NCI-H82 (cell line): ENCODE results near the gene ULK4.
"Not testable (repeated sequence)": the region's sequence is repeated elsewhere in the genome, so short reads cannot be mapped to it uniquely, and the experiment has no call there.

Source experiments
- DNase-seq: peaks from one replicate; lab custom pipeline; 2025; lab: John Stamatoyannopoulos, UW

ULK4 gene

DNA sequence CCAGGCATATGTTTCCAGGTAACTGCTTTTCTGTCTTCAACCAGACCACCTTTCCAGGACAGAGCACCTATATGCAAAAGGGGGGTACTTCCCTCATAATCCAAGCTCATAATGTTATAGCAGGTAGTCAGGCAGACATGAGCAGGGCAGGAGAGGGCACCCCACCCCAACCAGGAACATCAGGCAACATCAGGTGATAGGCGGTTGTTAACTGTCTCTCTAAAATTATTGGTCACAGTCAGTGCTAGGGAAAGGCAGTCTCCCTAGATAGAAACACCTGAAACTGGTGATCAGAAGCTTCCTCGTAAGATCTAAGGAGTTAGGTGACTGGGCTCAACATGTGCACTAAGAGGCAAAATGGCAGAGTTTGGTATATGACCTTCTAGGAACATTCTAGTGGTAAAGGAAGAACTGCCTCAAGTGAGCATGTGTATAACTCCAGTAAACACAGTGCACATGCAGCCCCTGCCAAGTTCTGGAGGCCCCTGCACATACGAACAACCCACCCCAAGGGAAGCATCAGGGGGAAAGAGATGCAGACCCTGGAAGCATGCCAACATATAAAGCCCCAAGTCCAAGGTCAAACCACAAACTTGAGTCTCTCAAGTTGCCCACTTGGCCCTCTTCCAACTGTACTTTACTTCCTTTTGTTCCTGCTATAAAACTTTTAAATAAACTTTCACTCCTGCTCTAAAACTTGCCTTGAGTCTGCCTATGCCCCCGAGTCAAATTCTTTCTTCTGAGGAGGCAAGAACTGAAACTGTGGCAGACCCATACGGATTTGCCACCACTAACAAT, 270.9 kb downstream of the ULK4 start:
- DNase-seq, result no peak

DNA sequence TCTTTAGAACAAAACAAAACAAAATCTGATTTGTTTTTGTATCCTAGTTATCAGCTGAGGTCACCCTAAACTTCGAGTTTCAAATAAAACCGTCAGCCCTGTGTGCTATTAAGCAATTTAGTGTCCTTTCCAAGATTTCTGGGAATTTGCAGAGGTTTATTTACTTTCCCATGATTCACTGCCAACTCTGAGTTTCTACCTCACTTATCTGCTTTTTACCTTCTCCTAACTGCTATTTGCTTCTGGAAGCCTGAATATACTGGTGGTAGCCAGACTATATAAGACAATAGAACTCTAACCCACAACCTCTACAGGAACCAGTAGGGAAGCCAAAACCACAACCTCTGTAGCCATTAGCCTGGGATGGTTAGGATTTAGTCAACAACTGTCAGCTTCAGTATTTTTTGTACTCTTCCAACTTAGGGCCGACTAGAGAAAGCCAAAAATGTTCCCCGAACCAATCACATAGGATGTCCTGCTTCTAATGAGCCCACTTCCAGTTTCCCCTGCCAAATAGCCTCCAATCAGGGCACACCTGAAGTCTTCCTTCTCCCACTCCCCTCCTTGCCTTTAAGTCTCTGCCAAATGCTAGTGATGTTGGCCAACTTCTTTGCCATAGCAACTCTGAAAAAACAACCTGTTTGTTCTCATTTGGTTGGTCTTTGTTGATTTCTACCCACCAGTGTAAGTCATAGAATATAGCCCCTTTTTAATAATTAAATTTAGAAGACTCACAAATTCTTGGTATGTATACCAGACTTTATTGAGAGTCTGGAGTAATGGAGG, 273.1 kb downstream of the ULK4 start:
- DNase-seq, result no peak

DNA sequence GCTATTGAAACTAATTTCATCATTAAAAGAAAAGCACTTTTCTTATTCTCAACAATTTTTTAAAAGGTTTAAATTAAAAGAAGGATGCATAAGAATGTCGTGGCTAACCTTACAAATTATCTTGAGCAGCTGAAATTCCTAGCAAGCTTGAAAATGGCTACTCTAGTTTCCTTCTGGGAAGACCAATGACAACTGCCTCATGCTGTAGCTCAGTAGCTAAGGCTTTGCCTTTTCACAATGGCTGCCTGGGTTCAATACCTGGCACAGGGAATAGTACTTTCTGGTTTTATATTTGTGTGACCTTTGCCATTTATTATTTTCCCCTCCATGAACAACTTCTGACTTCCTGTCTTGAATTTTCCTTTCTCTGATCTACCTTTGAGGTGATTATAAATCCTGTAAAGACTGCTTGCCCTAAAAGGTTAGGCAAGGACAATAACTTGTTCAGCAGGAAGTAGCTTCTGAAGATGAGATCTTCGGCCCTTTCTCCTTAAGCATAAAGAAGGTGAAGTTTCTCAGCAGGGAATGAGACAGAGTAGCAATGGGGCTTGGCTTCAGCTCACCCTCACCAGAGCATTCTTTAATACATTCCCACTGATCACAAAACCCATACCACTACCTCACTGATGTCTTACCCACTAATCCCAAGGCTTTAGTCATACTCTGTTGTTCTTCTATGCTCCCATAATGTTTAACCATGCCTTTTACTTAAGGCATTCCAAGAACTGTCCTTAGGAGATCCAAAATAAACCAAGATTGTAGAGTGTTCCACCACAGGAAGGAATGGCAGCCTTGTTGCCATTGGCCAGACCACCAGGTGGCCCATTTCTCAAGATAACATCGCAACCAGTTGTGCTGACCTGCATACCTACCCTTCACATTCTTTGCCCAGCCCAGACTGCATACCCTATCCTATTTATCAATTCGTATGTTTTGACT, 276.8 kb downstream of the ULK4 start:
- no peak for DNase-seq

DNA sequence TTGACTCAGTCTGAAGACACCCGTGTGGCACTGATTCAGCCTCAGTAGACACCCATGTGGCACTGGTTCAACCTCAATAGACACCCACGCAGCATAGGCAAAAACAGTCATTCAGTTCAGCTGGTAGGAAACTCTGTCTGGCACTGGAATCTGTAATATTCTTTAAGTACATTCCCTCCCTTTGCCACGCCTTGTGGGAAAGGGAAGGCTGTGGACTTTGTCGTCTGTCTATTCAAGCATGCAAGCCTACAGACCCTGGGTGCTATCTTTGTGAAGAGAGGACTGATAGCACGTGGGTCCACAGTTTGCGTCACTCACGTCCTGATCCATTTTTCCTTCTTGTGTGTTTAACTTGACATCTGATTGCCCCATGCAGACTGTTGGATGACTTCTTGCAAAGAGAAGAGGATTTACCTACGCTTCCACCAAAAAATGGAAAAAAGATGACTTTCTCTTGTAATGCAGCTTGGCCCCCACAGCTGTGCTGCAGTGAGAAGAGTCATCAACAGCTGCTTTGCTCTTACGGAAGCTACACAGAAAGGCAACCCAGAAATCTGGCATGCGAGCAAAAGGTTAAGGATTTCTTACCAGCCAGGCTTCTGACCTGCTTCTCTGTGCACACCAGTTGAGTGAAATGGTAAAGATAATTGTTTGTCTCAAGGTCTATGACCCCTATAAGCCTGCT, 278.1 kb downstream of the ULK4 start:
- DNase-seq, result no peak

DNA sequence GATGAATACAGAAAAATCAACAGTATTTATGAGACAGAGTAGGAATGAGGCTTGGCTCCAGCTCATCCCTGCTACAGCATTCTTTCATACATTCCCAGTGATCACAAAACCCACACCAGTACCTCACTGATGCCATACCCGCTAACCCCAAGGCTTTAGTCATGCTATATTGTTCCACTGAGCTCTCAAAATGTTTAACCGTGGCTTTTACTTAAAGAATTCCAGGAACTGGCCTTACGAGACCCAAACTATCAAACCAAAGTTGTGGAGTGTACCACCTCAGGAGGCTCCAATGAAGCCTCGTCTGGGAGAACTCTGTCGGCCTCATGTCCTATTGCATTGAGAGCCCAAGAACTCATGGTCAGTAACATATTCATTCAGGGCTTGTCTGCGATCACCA, 278.9 kb downstream of the ULK4 start:
- DNase-seq, result no peak

DNA sequence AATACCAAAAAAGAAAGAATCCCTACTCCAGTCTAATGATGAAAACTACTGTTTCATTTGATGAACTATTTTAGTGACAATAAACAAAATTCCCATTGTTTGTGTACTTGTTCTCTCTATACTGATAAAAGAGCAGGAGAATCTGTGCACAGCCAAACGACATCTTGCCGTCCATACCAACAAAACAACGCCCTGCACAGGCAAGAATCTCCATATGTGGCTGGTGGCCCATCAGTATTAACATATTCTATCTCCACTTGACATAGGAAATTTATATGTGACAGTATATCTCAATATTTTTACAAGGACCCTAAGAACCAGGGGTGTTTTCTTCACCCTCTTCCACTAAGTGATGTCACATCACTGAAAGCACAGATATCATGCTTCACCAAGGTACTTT, 279.5 kb downstream of the ULK4 start:
- DNase-seq, result no peak

DNA sequence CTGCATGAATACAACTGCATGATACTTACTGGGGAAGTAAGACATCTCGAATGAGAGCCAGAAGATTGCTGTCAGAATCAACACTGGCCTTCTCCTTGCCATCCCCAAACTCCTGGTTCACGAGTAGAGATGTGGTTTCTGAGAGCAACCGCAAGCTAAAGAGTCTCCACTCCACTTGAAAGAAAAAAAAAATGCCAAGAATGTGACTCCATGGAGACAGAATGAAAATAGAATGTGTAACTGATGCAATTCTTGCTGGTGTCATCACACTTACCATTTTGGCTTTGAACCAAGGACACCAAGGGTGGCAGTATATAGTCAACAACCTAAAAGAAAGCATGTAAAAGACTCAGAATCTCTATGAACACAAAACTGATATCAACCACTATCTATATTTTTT, 280.4 kb downstream of the ULK4 start:
- DNase-seq, result no peak

DNA sequence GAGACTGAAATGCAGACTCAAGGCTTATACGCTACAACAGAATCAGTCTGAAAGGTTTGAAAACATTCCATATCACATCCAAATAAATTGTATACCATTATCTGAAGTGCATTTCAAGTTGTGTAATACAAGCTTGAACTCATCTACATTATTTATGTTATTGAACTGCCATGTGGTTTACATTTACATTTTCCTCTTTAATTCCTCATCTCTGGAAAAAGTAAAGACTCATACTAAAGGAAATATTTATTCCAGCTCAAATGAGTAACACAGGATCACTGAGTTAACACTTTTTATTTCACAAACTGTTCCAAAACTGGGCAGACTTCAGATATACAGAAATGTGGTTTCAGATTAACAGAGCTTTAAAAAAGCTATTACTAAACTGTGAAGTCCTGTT, 282.5 kb downstream of the ULK4 start:
- no peak for DNase-seq

DNA sequence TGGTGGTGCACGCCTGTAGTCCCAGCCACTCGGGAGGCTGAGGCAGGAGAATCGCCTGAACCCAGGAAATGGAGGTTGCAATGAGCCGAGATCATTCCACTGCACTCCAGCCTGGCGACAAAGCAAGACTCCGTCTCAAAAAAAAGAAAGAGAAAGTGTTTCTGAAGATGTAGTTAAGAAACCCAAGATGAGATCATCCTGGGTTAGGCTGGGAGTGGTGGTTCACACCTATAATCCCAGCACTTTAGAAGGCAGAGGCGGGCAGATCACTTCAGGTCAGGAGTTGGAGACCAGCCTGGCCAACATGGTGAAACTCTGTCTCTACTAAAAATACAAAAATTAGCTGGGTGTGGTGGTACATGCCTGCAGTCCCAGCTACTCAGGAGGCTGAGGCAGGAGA, 286.8 kb downstream of the ULK4 start:
- not testable (repeated sequence) for DNase-seq

DNA sequence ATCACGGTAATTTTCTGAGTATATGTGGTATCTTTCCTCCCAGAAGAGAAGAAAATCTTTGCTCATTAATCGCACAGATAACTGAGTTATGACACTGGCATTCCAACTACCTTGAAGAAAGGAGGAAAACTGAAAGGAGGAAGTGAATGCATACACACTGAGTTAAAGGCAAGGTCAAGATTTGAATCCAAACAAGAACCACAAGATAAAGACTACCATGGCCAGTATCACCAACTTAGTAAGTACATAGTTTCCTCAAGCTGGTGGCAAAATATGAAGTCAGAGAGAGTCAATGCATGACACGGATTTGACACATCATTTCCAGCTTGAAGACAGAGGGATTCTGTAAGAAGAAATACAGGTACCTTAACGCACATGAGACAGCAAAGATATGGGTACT, 287.5 kb downstream of the ULK4 start:
- no peak for DNase-seq

DNA sequence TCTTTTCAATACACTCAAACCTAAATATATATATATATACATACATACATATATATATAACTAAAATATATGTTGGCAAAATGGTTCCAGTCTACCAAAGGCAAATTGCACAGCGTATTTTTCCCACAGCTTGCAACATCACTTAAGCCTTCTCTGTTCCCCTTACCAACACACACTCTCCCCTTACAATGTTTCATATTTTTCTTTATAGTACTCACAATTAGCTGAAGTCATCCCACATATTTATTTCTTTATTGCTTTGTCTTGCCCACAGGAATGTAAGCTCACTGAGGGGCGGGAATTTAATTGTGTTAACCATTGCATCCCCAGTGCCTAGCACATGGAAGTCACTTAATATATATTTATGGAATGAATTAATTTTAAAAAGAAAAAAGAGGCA, 288.3 kb downstream of the ULK4 start:
- DNase-seq, result no peak

DNA sequence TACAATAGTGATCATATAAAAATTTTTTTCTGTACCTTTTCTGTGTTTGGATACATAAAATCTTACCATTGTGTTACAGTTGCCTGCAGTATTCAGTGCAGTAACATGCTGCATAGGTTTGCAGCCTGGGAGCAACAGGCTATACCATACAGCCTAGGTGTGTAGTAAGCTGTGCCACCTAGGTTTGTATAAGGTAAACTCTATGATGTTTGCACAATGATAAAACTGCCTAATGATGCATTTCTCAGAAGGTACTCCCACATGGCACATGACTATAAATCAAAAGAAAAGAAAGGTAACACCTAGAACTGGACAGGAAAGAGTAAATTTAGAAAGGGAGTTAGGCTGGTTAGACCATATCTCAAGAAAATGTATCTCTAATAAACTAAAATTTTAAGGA, 293.5 kb downstream of the ULK4 start:
- no peak for DNase-seq

DNA sequence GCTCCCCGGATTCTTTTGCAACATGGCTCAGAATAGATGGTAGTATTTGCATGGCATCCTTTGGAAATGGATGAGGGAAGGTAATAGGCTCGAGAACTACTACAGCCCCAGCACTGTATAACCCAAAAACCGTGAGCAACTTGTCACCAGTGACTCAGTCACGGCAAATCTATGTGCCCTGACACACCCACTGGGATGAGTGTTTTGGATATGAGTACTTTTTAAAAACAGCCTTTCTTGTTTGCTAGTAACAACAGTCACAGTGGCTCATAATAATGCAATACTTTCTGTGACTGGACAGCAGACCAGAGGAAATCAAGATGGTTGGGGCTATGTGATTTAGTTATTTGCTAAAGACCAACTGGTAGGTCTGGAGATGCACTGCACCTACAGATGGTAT, 299.6 kb downstream of the ULK4 start:
- no peak for DNase-seq

DNA sequence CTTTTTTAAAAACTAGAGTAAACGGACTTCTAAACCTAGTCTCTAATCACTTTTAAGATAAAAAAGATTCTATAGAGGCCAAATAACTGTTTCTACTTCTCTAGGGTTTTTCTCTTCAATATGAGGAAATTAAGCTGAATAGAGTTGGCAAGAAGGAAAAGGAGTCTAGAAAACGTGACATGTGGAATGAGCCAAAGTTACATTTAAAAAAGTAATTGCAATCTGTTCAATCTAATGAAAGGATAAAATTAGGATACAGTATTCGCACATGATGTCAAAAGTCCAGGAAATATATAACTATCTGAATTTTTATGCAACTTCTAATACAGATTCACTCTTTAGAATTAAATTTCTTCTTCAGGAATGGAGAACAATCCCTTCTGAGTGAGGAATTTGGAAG, 300.1 kb downstream of the ULK4 start:
- DNase-seq, result no peak

DNA sequence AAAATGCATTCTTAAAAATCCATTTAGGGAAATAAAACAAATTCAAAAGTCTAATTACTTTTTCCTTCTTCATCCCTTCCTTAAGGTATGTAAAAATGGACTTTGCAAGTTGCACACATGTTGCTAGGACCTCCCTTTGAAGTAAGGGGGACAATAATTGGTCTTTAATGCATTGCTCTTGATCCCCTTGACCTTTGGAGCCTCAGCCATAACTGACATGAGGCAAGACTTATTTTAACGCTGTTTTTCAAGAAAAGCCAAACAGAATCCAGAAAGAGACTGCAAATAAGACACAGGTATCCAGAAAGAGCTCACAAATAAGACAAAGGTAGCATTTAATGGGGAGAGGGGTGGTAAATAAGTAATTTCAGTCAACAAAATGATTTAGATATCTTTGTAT, 301.4 kb downstream of the ULK4 start:
- no peak for DNase-seq

DNA sequence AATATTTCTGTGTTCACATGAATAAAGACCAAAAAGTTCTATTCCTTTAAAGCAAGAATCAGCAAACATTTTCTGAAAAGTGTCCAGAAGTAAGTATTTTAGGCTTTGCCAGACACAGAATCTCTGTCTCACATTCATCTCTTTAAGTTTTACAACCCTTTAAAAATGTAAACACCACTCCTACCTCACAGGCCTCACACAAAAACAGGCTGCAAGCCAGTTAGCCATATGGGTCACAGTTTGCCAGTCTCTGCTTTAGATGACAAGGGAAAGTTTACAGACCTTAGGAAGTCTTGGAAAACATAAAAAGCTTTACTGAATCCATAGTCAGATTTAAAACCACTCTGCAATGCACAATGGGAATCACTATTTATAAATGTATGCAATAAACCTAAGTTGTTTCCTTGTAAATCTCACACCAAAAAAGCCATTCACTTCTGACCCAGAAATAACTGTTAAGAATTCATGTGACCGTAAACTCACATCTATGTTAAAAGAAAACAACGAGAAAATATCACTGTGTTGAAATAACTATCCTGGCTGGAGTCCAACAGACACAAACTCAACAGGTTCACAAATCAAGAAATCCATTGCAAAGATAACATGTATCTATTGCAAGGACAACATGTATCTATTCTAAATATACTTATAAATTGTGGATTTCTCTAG, 308.2 kb downstream of the ULK4 start:
- DNase-seq, result no peak

DNA sequence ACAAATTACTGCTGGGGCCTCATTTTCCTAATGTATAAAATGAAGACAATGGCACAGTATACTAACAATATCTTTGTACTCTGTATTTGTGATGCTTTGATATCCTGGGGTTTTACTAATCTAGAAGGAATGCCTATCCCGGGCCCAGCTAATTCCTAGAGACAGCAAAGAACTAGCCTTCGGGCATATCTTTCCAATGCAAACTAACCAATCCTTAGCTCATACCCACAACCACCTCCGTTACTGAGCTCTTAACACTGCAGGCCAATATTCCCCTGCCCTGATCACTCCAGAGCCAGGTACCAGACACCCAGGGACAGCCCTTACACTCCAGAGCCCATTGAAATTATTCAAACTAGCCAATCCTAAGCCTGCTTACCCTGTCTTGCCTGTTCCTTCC, 309.0 kb downstream of the ULK4 start:
- DNase-seq, result no peak

DNA sequence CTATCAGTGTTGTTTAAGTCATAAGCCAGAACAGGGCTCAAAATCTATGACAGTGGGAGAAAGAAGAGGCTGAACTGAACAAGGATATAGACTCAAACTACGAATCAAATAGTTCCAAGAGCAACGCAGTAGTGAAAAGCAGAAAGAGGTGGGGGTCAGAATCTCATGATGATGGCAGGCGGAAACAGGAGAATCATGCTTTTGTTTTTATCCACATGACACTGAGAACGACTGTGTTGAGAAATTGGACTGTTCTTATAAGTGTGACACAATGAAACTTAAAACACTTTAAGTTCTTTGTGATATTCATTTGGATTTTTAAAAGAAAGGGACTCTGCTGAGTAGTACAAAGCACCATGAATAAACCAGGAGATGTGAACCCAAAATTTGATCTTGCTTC, 309.4 kb downstream of the ULK4 start:
- no peak for DNase-seq

DNA sequence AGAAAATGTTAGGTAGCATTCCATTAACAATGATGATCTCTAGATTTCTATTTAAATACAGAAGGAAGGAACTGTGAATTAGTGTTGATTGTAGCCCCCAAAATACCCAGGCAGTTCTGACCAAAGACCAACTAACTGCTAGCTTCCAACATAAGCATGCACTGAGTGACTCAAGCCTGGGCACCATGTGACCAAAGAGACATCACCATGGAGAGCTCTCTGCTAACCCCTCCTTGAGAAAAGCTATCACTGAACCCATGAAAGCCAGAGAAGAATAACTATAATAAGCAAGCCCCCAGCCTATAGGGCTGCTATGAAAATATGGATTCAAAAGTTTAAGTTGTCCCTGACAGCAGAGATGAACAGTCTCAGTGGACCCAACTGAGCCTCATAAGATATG, 310.2 kb downstream of the ULK4 start:
- no peak for DNase-seq

DNA sequence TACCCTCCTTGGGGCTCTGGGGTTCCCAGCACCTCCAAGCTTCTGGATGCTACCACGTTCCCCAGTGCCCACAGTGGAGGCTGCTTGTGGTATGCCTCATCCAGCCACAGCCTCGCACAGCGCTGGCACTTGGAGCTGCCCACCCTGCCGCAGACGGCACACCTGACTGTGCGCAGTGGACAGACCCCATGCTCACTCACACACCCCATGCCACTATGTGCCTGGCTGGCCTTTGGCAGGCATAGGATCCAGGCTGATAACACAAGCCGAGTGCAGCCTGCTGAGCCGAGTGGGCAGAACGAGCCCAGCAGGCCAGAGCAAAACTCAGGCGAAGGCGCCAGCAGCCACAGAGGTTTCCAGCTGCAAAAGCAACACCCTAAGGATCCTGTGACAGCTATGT, 311.5 kb downstream of the ULK4 start:
- no peak for DNase-seq

DNA sequence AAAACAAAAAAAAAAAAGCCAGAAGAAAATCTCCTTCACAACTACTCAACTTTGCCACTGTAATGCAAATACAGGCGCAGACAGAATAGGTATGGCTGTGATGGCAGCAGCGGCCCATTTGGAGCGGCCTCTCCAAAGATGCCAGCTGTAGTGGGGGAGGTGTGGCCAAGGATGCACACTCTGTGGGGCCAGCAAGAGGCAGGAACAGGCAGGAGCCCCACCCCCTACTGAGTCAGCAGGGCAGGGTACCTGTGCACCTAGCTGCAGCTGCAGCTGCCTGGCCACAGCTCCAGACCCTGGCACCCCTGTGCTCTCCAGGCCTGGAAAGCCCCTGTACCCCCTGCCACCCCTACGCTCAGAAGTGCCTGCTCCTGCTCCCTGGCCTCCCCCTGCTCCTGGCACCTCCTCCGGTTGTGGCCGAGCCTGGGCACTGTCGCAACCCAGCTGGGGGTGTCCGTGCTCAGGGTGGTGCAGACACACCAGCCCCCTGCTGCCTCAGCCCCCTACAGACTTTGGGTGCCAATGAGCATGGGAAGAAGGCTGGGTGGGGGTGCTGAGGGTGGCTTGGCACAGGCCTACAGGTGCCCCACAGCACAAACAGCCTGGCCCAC, 312.7 kb downstream of the ULK4 start:
- DNase-seq, result no peak
